Measurements from ENCODE around the gene CDK14.

CDK14 gene

GRCh38 chr7:91240376-91240941, 644.3 kb downstream of the CDK14 start:
- DNase-seq: no peak

GRCh38 chr7:91242097-91242844, 646.1 kb downstream of the CDK14 start:
- peak in 1 of 3 experiments; percentile 76 for DNase-seq

GRCh38 chr7:91243591-91244301, 647.6 kb downstream of the CDK14 start:
- DNase-seq: peak in 2 of 3 experiments; percentile 43 to 79

- DNase-seq: no peak
Observed at GRCh38 chr7:91247500-91247899, 651.4 kb downstream of the CDK14 start.

- no peak for DNase-seq
Observed at GRCh38 chr7:91248996-91249395, 652.9 kb downstream of the CDK14 start.

GRCh38 chr7:91249506-91250233, 653.5 kb downstream of the CDK14 start:
- DNase-seq: no peak

GRCh38 chr7:91250706-91251105, 654.6 kb downstream of the CDK14 start:
- no peak for DNase-seq

- DNase-seq: no peak
Observed at GRCh38 chr7:91251877-91252276, 655.8 kb downstream of the CDK14 start.

All from NCI-H1417 (cell line).